Smooth muscle cell (in vitro differentiated cells): Measurements from ENCODE around the gene GOLGA3. TPM values are rescaled to one million over a fixed set of nuclear protein-coding genes. Genes with fewer than 3 reads are reported as not detected.

Experiments used
- DNase-seq: peaks from one replicate; lab custom pipeline; 2025; ENCODE audit not compliant: unreplicated experiment; lab: John Stamatoyannopoulos, UW
- H2AFZ ChIP-seq: fragments of 200-600 bp; sonication (generic); 2 replicates; pipeline ENCODE4 v1.6.0; 2016; ENCODE audit warnings: antibody characterized with exemption, low read depth, mild to moderate bottlenecking
- H3F3A ChIP-seq: fragments of 200-600 bp; sonication (generic); 2 replicates; pipeline ENCODE4 v1.6.0; 2017; ENCODE audit warnings: antibody characterized with exemption, low read depth
- H3K27ac ChIP-seq: fragments of 200-600 bp; sonication (generic); 2 replicates; pipeline ENCODE4 v1.5.1; 2016; ENCODE audit warnings: low read depth, mild to moderate bottlenecking
- H3K27me3 ChIP-seq: fragments of 200-600 bp; sonication (generic); 2 replicates; pipeline ENCODE4 v1.6.1; 2016; ENCODE audit warnings: low read depth, mild to moderate bottlenecking
- H3K36me3 ChIP-seq: fragments of 200-600 bp; sonication (generic); 2 replicates; pipeline ENCODE4 v1.5.1; 2016; ENCODE audit warnings: low read depth
- H3K4me1 ChIP-seq: fragments of 200-600 bp; sonication (generic); 2 replicates; pipeline ENCODE4 v1.5.1; 2016; ENCODE audit warnings: low read depth
- H3K4me2 ChIP-seq: fragments of 200-600 bp; sonication (generic); 2 replicates; pipeline ENCODE4 v1.6.0; 2016; ENCODE audit warnings: mild to moderate bottlenecking
- H3K4me3 ChIP-seq: fragments of 200-600 bp; sonication (generic); 2 replicates; pipeline ENCODE4 v1.5.1; 2016; ENCODE audit warnings: mild to moderate bottlenecking
- H3K79me2 ChIP-seq: fragments of 200-600 bp; sonication (generic); 2 replicates; pipeline ENCODE4 v1.6.0; 2016; ENCODE audit warnings: low read depth, mild to moderate bottlenecking
- H3K9ac ChIP-seq: fragments of 200-600 bp; sonication (generic); 2 replicates; pipeline ENCODE4 v1.6.0; 2016; ENCODE audit warnings: low read depth
- H3K9me3 ChIP-seq: fragments of 200-600 bp; sonication (generic); replicated peaks from 2 replicates; pipeline ENCODE4 v1.5.1; 2016; ENCODE audit warnings: low read depth
- H4K20me1 ChIP-seq: fragments of 200-600 bp; sonication (generic); 2 replicates; pipeline ENCODE4 v1.6.0; 2016; ENCODE audit warnings: low read depth
- CTCF ChIP-seq: fragments of 200-600 bp; sonication (generic); IDR thresholded peaks from 2 replicates; pipeline ENCODE4 v1.5.1; 2017; ENCODE audit warnings: borderline replicate concordance, mild to moderate bottlenecking, antibody characterized with exemption; ENCODE audit not compliant: insufficient read depth, poor library complexity, severe bottlenecking
- WGBS: methylation state at CpG from one replicate; pipeline ENCODE4 v1.1.7; 2016; ENCODE audit warnings: low lambda C conversion rate; 5-methylcytosine and 5-hydroxymethylcytosine counted together
- polyA plus RNA-seq: library from polyadenylated mRNA; unstranded; fragments of >200 nt; fragmentation: Nextera tagmentation; extraction: Ambion mirVana; gene quantifications from 2 replicates; pipeline ENCODE4 v1.2.1, GENCODE V29; 2016
- total RNA-seq: library from RNA; depleted of rRNA; stranded (reverse); fragments of >200 nt; gene quantifications from 2 replicates; pipeline ENCODE4 v1.2.3, GENCODE V29; 2014

The GOLGA3 gene
- total and polyA plus RNA-seq, 2 experiments from 2014 or later, result 25.1 to 34.5 TPM

GRCh38 chr12:132743831-132744230, 84.8 kb downstream of the GOLGA3 start:
- no peak overlapping the region for H2AFZ ChIP-seq
- no peak overlapping the region for H3K4me2 ChIP-seq
- no peaks in the 10 kb centered on the region for H3K9me3 ChIP-seq
- peaks cover 24% of the 10 kb centered on the region for H3K36me3 ChIP-seq
- WGBS, result 98% methylated on average over 13 of the region's 13 CpGs
- TF ChIP-seq CTCF, result no peak
- H3K4me3 ChIP-seq, result no peak overlapping the region
- DNase-seq, result no peak
- H3K27ac ChIP-seq, result no peak overlapping the region
- H3K79me2 ChIP-seq, result peaks cover 68% of the 10 kb centered on the region
- H3K9ac ChIP-seq, result no peak overlapping the region
- no peaks in the 10 kb centered on the region for H3K4me1 ChIP-seq
- no peaks in the 10 kb centered on the region for H3F3A ChIP-seq
- H3K27me3 ChIP-seq, result no peaks in the 10 kb centered on the region
- H4K20me1 ChIP-seq, result peaks cover 98% of the 10 kb centered on the region

- no peak overlapping the region for H3K4me2 ChIP-seq
- WGBS, result 93% methylated on average over 8 of the region's 8 CpGs
- H3K27ac ChIP-seq, result no peak overlapping the region
- H2AFZ ChIP-seq, result no peak overlapping the region
- no peaks in the 10 kb centered on the region for H3K9me3 ChIP-seq
- peaks cover 53% of the 10 kb centered on the region for H3K79me2 ChIP-seq
- H3K36me3 ChIP-seq, result peaks cover 17% of the 10 kb centered on the region
- H3K27me3 ChIP-seq, result no peaks in the 10 kb centered on the region
- DNase-seq, result no peak
- TF ChIP-seq CTCF, result no peak
- H3K4me3 ChIP-seq, result no peak overlapping the region
- H3K9ac ChIP-seq, result no peak overlapping the region
- H3F3A ChIP-seq, result no peaks in the 10 kb centered on the region
- H3K4me1 ChIP-seq, result no peaks in the 10 kb centered on the region
- peaks cover 96% of the 10 kb centered on the region for H4K20me1 ChIP-seq
Observed at GRCh38 chr12:132741620-132742019, 87.0 kb downstream of the GOLGA3 start.

GRCh38 chr12:132740652-132741051, 88.0 kb downstream of the GOLGA3 start:
- Histone ChIP-seq H3K27me3 (no peaks in the 10 kb centered on the region), H3K9ac (no peak overlapping the region), H3F3A (no peaks in the 10 kb centered on the region), H3K9me3 (no peaks in the 10 kb centered on the region), H3K27ac (no peak overlapping the region), H2AFZ (no peak overlapping the region), H3K4me3 (no peak overlapping the region), H3K79me2 (peaks cover 44% of the 10 kb centered on the region), H4K20me1 (peaks cover 90% of the 10 kb centered on the region), H3K4me1 (no peaks in the 10 kb centered on the region), H3K36me3 (peaks cover 19% of the 10 kb centered on the region), H3K4me2 (no peak overlapping the region)
- 96% methylated on average over 11 of the region's 11 CpGs for WGBS
- TF ChIP-seq CTCF, result no peak
- no peak for DNase-seq

GRCh38 chr12:132740313-132740646, 88.4 kb downstream of the GOLGA3 start:
- WGBS, result 98% methylated on average over 6 of the region's 6 CpGs
- Histone ChIP-seq H3K36me3 (peaks cover 23% of the 10 kb centered on the region), H4K20me1 (peaks cover 90% of the 10 kb centered on the region), H3K27ac (no peak overlapping the region), H3F3A (no peaks in the 10 kb centered on the region), H3K9ac (no peak overlapping the region), H3K27me3 (no peaks in the 10 kb centered on the region), H3K9me3 (no peaks in the 10 kb centered on the region), H3K79me2 (peaks cover 41% of the 10 kb centered on the region), H3K4me3 (no peak overlapping the region), H2AFZ (no peak overlapping the region), H3K4me2 (no peak overlapping the region), H3K4me1 (no peaks in the 10 kb centered on the region)
- TF ChIP-seq CTCF, result no peak
- no peak for DNase-seq
